Astrocyte of the cerebellum (primary cell): ENCODE data around the gene TNNT1.
A peak's percentile ranks its signal among the peaks of the same experiment; 100 is the strongest.

Source experiments
- DNase-seq: peaks from one replicate; pipeline ENCODE4 v3.0.0-alpha.2; 2011; ENCODE audit warnings: low read depth
- H3K4me3 ChIP-seq: 2 replicates; pipeline ENCODE4 v1.5.1; 2011; ENCODE audit warnings: mild to moderate bottlenecking, low read depth, low read length, moderate library complexity
- CTCF ChIP-seq: IDR thresholded peaks from 2 replicates; pipeline ENCODE4 v1.5.1; 2012; ENCODE audit warnings: low read length, low read depth, moderate library complexity, mild to moderate bottlenecking; ENCODE audit errors: missing control alignments
- in situ Hi-C: cut with HindIII; loops from 2 replicates; pipeline ENCODE4 v1.10.0; 2017; ENCODE audit warnings: low sequenced_read_pairs

TNNT1 gene

DNA sequence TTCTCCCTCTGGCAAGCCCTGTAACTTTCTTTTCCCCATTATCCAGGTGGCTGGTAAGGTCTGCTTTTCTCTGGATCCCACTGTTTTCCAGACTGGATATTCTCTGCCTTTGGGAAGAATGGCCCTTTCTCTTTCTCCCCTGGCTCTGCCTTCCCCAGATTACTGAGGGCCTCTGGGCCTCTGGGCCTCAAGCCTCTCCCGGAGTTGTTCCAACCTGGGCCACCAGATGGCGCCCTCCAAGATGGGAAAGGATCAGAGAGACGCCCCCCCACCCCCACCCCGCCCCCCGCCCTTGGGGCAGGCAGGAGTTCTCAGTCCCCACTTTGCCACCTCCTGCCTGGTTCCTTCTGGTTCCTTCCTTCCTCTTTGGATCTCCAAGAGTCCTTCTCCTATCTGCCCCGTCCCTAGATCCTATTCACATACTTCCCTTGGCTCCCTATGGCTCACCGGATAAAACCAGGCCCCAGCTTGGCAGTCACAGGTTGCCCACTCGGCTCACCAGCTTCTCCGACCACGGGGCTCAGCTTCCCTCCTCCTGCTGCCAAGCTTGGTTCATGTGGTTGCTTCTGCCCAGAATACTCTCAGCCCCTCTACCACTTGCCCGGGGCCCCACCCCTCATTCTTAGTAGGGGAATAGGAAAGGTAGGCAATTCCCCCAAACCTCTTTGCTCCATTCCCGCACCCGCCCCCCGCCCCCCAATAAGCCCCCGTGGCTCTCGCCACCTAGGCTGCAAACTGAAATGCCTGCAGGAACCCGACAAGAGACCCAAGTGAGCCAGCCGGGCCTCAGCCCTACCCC is 60.3 kb downstream of the TNNT1 start:
- DNase-seq: peak; percentile 24
- peak; percentile 65 for TF ChIP-seq CTCF

GRCh38 chr19:55088021-55088451 is 61.0 kb downstream of the TNNT1 start:
- H3K4me3 ChIP-seq: no peak overlapping the region
- no peak for DNase-seq
- in situ Hi-C loops: loop anchor here (10.0 kb wide), 1 partner anchor 633 kb away; no protein-coding TSS in a partner anchor
- TF ChIP-seq CTCF: no peak

More for the DNA sequence above, 60.3 kb downstream of the TNNT1 start:
- in situ Hi-C loops: loop anchor here (10.0 kb wide), 1 partner anchor 634 kb away; no protein-coding TSS in a partner anchor
- H3K4me3 ChIP-seq: no peak overlapping the region

DNA sequence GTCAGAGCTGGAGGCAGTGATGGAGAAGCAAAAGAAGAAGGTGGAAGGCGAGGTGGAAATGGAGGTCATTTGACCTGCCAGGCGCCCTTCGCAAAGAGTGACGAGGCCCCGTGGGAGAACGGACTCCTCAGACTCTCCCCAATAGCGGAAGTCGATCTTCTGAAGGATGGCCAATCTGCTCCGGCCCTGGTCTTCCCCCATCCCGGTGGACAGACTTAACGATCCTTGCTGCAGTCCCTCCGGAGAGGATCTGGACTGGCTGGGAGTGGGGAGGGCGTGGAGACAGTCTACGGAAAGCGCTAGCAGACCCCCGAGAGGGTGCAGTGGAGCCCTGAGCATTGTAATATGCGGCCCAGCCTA is 61.5 kb downstream of the TNNT1 start:
- H3K4me3 ChIP-seq: peak overlapping the region; percentile 50
- in situ Hi-C loops: loop anchor here (10.0 kb wide), 1 partner anchor 633 kb away; no protein-coding TSS in a partner anchor
- no peak for TF ChIP-seq CTCF
- DNase-seq: no peak

GRCh38 chr19:55086730-55087541 is 62.1 kb downstream of the TNNT1 start:
- no peak for TF ChIP-seq CTCF
- peak; percentile 81 for DNase-seq
- in situ Hi-C loops: loop anchor here (10.0 kb wide), 1 partner anchor 632 kb away; no protein-coding TSS in a partner anchor
- peak overlapping the region; percentile 50 for H3K4me3 ChIP-seq

- no peak for DNase-seq
- TF ChIP-seq CTCF: no peak
- in situ Hi-C loops: loop anchor here (10.0 kb wide), 1 partner anchor 631 kb away; no protein-coding TSS in a partner anchor
- H3K4me3 ChIP-seq: peak overlapping the region; percentile 50
These were observed 62.9 kb downstream of the TNNT1 start for GRCh38 chr19:55085923-55086715.

DNA sequence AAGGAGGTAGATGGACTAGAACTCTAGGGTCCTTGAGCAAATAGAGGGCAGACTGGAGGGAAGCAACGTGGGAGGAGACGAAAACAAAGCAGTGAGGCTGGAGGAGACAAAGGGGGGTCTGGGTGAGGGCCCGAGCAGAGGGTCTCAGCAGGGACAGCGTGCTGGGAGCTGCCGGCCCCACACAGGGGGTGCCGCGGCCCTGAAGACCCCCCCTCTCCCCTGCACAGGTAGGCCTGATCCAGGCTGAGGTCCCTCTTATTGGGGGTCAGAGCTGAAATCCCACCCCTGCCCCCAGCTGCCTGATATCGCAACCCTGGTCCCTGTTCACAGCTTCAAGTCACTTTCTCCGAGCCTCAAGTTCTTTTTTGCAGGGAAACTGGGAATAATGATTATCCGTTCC is 64.6 kb downstream of the TNNT1 start:
- no peak for DNase-seq
- in situ Hi-C loops: loop anchor here (10.0 kb wide), 1 partner anchor 630 kb away; no protein-coding TSS in a partner anchor
- no peak overlapping the region for H3K4me3 ChIP-seq
- TF ChIP-seq CTCF: no peak
